ENCODE results near the gene C12orf54.

GRCh38 chr12:48447755-48448154 is 34.5 kb upstream of the C12orf54 start:
- no peak for TF ChIP-seq CTCF (IDR thresholded peaks at IDR 0.05)
- no peak for TF ChIP-seq ZFX (IDR thresholded peaks at IDR 0.05; ENCODE audit: borderline replicate concordance)

Data from 22Rv1 (cell line).